ENCODE results near the gene CEP112. TPM values are rescaled to one million over a fixed set of nuclear protein-coding genes. Genes with fewer than 3 reads are reported as not detected.

CEP112 gene
- total and polyA plus RNA-seq, 9 of the 15 experiments (the other 6 are each of a cell fraction or from before 2014, with no cell fraction given), result 0.84 TPM; not detected in 8

DNA sequence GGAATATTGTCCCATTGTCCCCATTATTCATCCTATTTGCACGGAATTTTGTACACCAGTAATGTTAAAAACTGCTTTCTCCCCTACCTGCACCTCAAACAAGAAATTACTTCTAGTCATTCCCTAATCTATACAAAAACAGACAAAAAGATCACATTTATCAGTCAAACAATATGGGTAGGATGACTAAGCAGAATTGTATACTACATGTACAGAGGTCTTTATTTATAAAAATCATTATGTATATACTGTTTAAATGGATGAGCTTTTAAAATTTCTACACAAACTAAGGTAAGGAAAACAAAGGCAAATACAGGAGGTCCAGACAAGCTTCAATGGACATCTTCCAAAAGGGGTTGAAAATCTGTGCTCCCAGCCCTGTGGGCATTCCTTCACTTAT lies 137.7 kb downstream of the CEP112 start (continued):
- no peak for TF ChIP-seq GATAD2B (IDR thresholded peaks at IDR 0.05; ENCODE audit: borderline replicate concordance)
- TF ChIP-seq NFIC (IDR thresholded peaks at IDR 0.05), result no peak
- TF ChIP-seq NFE2L1 (tag; IDR thresholded peaks at IDR 0.05; ENCODE audit: borderline replicate concordance, low read depth), result peak; percentile 51; the same call in 1 of the 2 replicates
- TF ChIP-seq ZNF134 (CRISPR knock-in tag; conservative IDR thresholded peaks at IDR 0.05), result no peak
- TF ChIP-seq ZNF316 (IDR thresholded peaks at IDR 0.05), result peak; percentile 32; the same call in 1 of the 2 replicates
- no peak for TF ChIP-seq BMI1 (IDR thresholded peaks at IDR 0.05; ENCODE audit: low read length)
- TF ChIP-seq, protein P1, sequence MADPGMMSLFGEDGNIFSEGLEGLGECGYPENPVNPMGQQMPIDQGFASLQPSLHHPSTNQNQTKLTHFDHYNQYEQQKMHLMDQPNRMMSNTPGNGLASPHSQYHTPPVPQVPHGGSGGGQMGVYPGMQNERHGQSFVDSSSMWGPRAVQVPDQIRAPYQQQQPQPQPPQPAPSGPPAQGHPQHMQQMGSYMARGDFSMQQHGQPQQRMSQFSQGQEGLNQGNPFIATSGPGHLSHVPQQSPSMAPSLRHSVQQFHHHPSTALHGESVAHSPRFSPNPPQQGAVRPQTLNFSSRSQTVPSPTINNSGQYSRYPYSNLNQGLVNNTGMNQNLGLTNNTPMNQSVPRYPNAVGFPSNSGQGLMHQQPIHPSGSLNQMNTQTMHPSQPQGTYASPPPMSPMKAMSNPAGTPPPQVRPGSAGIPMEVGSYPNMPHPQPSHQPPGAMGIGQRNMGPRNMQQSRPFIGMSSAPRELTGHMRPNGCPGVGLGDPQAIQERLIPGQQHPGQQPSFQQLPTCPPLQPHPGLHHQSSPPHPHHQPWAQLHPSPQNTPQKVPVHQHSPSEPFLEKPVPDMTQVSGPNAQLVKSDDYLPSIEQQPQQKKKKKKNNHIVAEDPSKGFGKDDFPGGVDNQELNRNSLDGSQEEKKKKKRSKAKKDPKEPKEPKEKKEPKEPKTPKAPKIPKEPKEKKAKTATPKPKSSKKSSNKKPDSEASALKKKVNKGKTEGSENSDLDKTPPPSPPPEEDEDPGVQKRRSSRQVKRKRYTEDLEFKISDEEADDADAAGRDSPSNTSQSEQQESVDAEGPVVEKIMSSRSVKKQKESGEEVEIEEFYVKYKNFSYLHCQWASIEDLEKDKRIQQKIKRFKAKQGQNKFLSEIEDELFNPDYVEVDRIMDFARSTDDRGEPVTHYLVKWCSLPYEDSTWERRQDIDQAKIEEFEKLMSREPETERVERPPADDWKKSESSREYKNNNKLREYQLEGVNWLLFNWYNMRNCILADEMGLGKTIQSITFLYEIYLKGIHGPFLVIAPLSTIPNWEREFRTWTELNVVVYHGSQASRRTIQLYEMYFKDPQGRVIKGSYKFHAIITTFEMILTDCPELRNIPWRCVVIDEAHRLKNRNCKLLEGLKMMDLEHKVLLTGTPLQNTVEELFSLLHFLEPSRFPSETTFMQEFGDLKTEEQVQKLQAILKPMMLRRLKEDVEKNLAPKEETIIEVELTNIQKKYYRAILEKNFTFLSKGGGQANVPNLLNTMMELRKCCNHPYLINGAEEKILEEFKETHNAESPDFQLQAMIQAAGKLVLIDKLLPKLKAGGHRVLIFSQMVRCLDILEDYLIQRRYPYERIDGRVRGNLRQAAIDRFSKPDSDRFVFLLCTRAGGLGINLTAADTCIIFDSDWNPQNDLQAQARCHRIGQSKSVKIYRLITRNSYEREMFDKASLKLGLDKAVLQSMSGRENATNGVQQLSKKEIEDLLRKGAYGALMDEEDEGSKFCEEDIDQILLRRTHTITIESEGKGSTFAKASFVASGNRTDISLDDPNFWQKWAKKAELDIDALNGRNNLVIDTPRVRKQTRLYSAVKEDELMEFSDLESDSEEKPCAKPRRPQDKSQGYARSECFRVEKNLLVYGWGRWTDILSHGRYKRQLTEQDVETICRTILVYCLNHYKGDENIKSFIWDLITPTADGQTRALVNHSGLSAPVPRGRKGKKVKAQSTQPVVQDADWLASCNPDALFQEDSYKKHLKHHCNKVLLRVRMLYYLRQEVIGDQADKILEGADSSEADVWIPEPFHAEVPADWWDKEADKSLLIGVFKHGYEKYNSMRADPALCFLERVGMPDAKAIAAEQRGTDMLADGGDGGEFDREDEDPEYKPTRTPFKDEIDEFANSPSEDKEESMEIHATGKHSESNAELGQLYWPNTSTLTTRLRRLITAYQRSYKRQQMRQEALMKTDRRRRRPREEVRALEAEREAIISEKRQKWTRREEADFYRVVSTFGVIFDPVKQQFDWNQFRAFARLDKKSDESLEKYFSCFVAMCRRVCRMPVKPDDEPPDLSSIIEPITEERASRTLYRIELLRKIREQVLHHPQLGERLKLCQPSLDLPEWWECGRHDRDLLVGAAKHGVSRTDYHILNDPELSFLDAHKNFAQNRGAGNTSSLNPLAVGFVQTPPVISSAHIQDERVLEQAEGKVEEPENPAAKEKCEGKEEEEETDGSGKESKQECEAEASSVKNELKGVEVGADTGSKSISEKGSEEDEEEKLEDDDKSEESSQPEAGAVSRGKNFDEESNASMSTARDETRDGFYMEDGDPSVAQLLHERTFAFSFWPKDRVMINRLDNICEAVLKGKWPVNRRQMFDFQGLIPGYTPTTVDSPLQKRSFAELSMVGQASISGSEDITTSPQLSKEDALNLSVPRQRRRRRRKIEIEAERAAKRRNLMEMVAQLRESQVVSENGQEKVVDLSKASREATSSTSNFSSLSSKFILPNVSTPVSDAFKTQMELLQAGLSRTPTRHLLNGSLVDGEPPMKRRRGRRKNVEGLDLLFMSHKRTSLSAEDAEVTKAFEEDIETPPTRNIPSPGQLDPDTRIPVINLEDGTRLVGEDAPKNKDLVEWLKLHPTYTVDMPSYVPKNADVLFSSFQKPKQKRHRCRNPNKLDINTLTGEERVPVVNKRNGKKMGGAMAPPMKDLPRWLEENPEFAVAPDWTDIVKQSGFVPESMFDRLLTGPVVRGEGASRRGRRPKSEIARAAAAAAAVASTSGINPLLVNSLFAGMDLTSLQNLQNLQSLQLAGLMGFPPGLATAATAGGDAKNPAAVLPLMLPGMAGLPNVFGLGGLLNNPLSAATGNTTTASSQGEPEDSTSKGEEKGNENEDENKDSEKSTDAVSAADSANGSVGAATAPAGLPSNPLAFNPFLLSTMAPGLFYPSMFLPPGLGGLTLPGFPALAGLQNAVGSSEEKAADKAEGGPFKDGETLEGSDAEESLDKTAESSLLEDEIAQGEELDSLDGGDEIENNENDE (IDR thresholded peaks at IDR 0.05; ENCODE audit: low read depth, low read length), result no peak
- no peak for TF ChIP-seq ZNF717 (CRISPR knock-in tag; IDR thresholded peaks at IDR 0.05)
- TF ChIP-seq CEBPG (CRISPR knock-in tag; IDR thresholded peaks at IDR 0.05), result no peak
- TF ChIP-seq CEBPG (tag; conservative IDR thresholded peaks at IDR 0.05 in 1 of 2, IDR thresholded peaks at IDR 0.05 in 1 of 2), result no peak
- TF ChIP-seq KDM4B (IDR thresholded peaks at IDR 0.05; ENCODE audit: borderline replicate concordance in 2 of 2, low read depth in 1 of 2), result no peak
- TF ChIP-seq ESRRA (IDR thresholded peaks at IDR 0.05; ENCODE audit: borderline replicate concordance, low read depth), result no peak
- TF ChIP-seq FOXA3 (CRISPR knock-in tag; conservative IDR thresholded peaks at IDR 0.05 in 1 of 2, IDR thresholded peaks at IDR 0.05 in 1 of 2), result no peak
- TF ChIP-seq, protein P2, sequence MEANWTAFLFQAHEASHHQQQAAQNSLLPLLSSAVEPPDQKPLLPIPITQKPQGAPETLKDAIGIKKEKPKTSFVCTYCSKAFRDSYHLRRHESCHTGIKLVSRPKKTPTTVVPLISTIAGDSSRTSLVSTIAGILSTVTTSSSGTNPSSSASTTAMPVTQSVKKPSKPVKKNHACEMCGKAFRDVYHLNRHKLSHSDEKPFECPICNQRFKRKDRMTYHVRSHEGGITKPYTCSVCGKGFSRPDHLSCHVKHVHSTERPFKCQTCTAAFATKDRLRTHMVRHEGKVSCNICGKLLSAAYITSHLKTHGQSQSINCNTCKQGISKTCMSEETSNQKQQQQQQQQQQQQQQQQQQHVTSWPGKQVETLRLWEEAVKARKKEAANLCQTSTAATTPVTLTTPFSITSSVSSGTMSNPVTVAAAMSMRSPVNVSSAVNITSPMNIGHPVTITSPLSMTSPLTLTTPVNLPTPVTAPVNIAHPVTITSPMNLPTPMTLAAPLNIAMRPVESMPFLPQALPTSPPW (CRISPR knock-in tag; IDR thresholded peaks at IDR 0.05), result no peak
- TF ChIP-seq RBM14 (IDR thresholded peaks at IDR 0.05; ENCODE audit: borderline replicate concordance, insufficient read depth, low read depth, low read length), result no peak
